ENCODE data around the gene LDHD.

Gene LDHD

GRCh38 chr16:75075688-75076268 is 40.8 kb downstream of the LDHD start:
- peaks cover 6 to 8% of the 10 kb centered on the region in 2 donors for H3K27me3 Mint-ChIP-seq
- DNase-seq (no peak), ATAC-seq (replicated peaks) (no peak)
- peak overlapping the region; percentile 75 to 79 for H3K4me3 Mint-ChIP-seq
- no peaks in the 10 kb centered on the region for H3K9me3 Mint-ChIP-seq
- H3K36me3 Mint-ChIP-seq (ENCODE audit: insufficient read depth), result peaks cover 3% of the 10 kb centered on the region
- H3K4me1 Mint-ChIP-seq (ENCODE audit: low read depth in 2 of 2), result peaks cover 16 to 17% of the 10 kb centered on the region in 2 donors
- H3K27ac Mint-ChIP-seq, result peak overlapping the region; percentile 80 to 89

GRCh38 chr16:75074920-75075687 is 41.5 kb downstream of the LDHD start:
- ATAC-seq (replicated peaks), result peak; percentile 95
- H3K36me3 Mint-ChIP-seq (ENCODE audit: insufficient read depth), result peaks cover 3% of the 10 kb centered on the region
- peaks cover 16 to 17% of the 10 kb centered on the region in 2 donors for H3K4me1 Mint-ChIP-seq (ENCODE audit: low read depth in 2 of 2)
- H3K4me3 Mint-ChIP-seq, result peak overlapping the region; percentile 75 to 79
- H3K9me3 Mint-ChIP-seq, result no peaks in the 10 kb centered on the region
- H3K27me3 Mint-ChIP-seq, result peaks cover 6 to 8% of the 10 kb centered on the region in 2 donors
- peak overlapping the region; percentile 80 to 89 for H3K27ac Mint-ChIP-seq
- peak; percentile 81 to 86 (median 84) for DNase-seq

GRCh38 chr16:75074304-75074793 is 42.2 kb downstream of the LDHD start:
- Mint-ChIP-seq H3K27me3 (peaks cover 6 to 8% of the 10 kb centered on the region in 2 donors), H3K27ac (peak overlapping the region in 1 of 2 donors; percentile 30), H3K36me3 (ENCODE audit: insufficient read depth) (peaks cover 3% of the 10 kb centered on the region), H3K4me1 (ENCODE audit: low read depth in 2 of 2) (peaks cover 16 to 17% of the 10 kb centered on the region in 2 donors), H3K9me3 (no peaks in the 10 kb centered on the region), H3K4me3 (peak overlapping the region; percentile 10 to 34)
- DNase-seq (no peak), ATAC-seq (replicated peaks) (no peak)

- peak overlapping the region in 1 of 2 donors; percentile 30 for H3K27ac Mint-ChIP-seq
- H3K36me3 Mint-ChIP-seq (ENCODE audit: insufficient read depth), result peaks cover 3% of the 10 kb centered on the region
- ATAC-seq (replicated peaks), result no peak
- H3K4me3 Mint-ChIP-seq, result peak overlapping the region in 1 of 2 donors; percentile 34
- no peaks in the 10 kb centered on the region for H3K9me3 Mint-ChIP-seq
- DNase-seq, result no peak
- H3K4me1 Mint-ChIP-seq (ENCODE audit: low read depth in 2 of 2), result peaks cover 16 to 17% of the 10 kb centered on the region in 2 donors
- H3K27me3 Mint-ChIP-seq, result peaks cover 3 to 8% of the 10 kb centered on the region in 2 donors
Measured at GRCh38 chr16:75073545-75074303, 42.9 kb downstream of the LDHD start.

- H3K27me3 Mint-ChIP-seq, result peaks cover 0 to 8% of the 10 kb centered on the region in 2 donors
- H3K36me3 Mint-ChIP-seq (ENCODE audit: insufficient read depth), result peaks cover 3% of the 10 kb centered on the region
- no peak overlapping the region for H3K4me3 Mint-ChIP-seq
- H3K27ac Mint-ChIP-seq, result peak overlapping the region in 1 of 2 donors; percentile 20
- no peak for ATAC-seq (replicated peaks)
- H3K4me1 Mint-ChIP-seq (ENCODE audit: low read depth in 2 of 2), result peaks cover 13 to 17% of the 10 kb centered on the region in 2 donors
- DNase-seq, result no peak
- no peaks in the 10 kb centered on the region for H3K9me3 Mint-ChIP-seq
Measured at GRCh38 chr16:75072239-75072947, 44.2 kb downstream of the LDHD start.

- Mint-ChIP-seq H3K4me1 (ENCODE audit: low read depth in 2 of 2) (peaks cover 13 to 15% of the 10 kb centered on the region in 2 donors), H3K27ac (no peak overlapping the region), H3K36me3 (ENCODE audit: insufficient read depth) (peaks cover 3% of the 10 kb centered on the region), H3K27me3 (peaks cover 0 to 3% of the 10 kb centered on the region in 2 donors), H3K4me3 (no peak overlapping the region), H3K9me3 (no peaks in the 10 kb centered on the region)
- ATAC-seq (replicated peaks), result no peak
- DNase-seq, result no peak
Measured at GRCh38 chr16:75071621-75072020, 45.0 kb downstream of the LDHD start.

GRCh38 chr16:75070012-75070841 is 46.4 kb downstream of the LDHD start:
- Mint-ChIP-seq H3K4me1 (ENCODE audit: low read depth in 2 of 2) (peaks cover 9 to 12% of the 10 kb centered on the region in 2 donors), H3K27ac (no peak overlapping the region), H3K27me3 (peaks cover 0 to 5% of the 10 kb centered on the region in 2 donors), H3K36me3 (ENCODE audit: insufficient read depth) (peaks cover under 1% of the 10 kb centered on the region), H3K9me3 (no peaks in the 10 kb centered on the region), H3K4me3 (no peak overlapping the region)
- ATAC-seq (replicated peaks) (no peak), DNase-seq (no peak)

- DNase-seq, result no peak
- H3K27ac Mint-ChIP-seq, result no peak overlapping the region
- peaks cover 7% of the 10 kb centered on the region for H3K36me3 Mint-ChIP-seq (ENCODE audit: insufficient read depth)
- peaks cover 0 to 5% of the 10 kb centered on the region in 2 donors for H3K27me3 Mint-ChIP-seq
- H3K4me1 Mint-ChIP-seq (ENCODE audit: low read depth in 2 of 2), result peaks cover 12 to 15% of the 10 kb centered on the region in 2 donors
- ATAC-seq (replicated peaks), result no peak
- no peak overlapping the region for H3K4me3 Mint-ChIP-seq
- no peaks in the 10 kb centered on the region for H3K9me3 Mint-ChIP-seq
Measured at GRCh38 chr16:75068085-75069031, 48.2 kb downstream of the LDHD start.

GRCh38 chr16:75066861-75067447 is 49.6 kb downstream of the LDHD start:
- Mint-ChIP-seq H3K27ac (no peak overlapping the region), H3K27me3 (peaks cover 0 to 5% of the 10 kb centered on the region in 2 donors), H3K4me3 (no peak overlapping the region), H3K4me1 (ENCODE audit: low read depth in 2 of 2) (peaks cover 12 to 15% of the 10 kb centered on the region in 2 donors), H3K9me3 (no peaks in the 10 kb centered on the region), H3K36me3 (ENCODE audit: insufficient read depth) (peaks cover 7% of the 10 kb centered on the region)
- ATAC-seq (replicated peaks) (no peak), DNase-seq (no peak)

GRCh38 chr16:75065521-75066149 is 50.9 kb downstream of the LDHD start:
- Mint-ChIP-seq H3K4me3 (peak overlapping the region; percentile 71 to 80), H3K9me3 (no peaks in the 10 kb centered on the region), H3K36me3 (ENCODE audit: insufficient read depth) (peaks cover 7% of the 10 kb centered on the region), H3K4me1 (ENCODE audit: low read depth in 2 of 2) (peaks cover 12 to 15% of the 10 kb centered on the region in 2 donors), H3K27ac (peak overlapping the region; percentile 70 to 84), H3K27me3 (peaks cover 0 to 5% of the 10 kb centered on the region in 2 donors)
- ATAC-seq (replicated peaks) (no peak), DNase-seq (no peak)

- Mint-ChIP-seq H3K4me1 (ENCODE audit: low read depth in 2 of 2) (peaks cover 12 to 15% of the 10 kb centered on the region in 2 donors), H3K27ac (peak overlapping the region; percentile 70 to 84), H3K27me3 (peaks cover 0 to 5% of the 10 kb centered on the region in 2 donors), H3K36me3 (ENCODE audit: insufficient read depth) (peaks cover 7% of the 10 kb centered on the region), H3K9me3 (no peaks in the 10 kb centered on the region), H3K4me3 (peak overlapping the region; percentile 71 to 80)
- DNase-seq (peak; percentile 30 to 50 (median 40)), ATAC-seq (replicated peaks) (peak; percentile 99)
Measured at GRCh38 chr16:75065149-75065505, 51.5 kb downstream of the LDHD start.

Data from effector memory CD8-positive, alpha-beta T cell (primary cell).